ENCODE results near the gene ATF3.

- TF ChIP-seq, protein P1, sequence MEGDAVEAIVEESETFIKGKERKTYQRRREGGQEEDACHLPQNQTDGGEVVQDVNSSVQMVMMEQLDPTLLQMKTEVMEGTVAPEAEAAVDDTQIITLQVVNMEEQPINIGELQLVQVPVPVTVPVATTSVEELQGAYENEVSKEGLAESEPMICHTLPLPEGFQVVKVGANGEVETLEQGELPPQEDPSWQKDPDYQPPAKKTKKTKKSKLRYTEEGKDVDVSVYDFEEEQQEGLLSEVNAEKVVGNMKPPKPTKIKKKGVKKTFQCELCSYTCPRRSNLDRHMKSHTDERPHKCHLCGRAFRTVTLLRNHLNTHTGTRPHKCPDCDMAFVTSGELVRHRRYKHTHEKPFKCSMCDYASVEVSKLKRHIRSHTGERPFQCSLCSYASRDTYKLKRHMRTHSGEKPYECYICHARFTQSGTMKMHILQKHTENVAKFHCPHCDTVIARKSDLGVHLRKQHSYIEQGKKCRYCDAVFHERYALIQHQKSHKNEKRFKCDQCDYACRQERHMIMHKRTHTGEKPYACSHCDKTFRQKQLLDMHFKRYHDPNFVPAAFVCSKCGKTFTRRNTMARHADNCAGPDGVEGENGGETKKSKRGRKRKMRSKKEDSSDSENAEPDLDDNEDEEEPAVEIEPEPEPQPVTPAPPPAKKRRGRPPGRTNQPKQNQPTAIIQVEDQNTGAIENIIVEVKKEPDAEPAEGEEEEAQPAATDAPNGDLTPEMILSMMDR (conservative IDR thresholded peaks at IDR 0.05; ENCODE audit: low read length) = no peak
- TF ChIP-seq EZH2phosphoT487 (IDR thresholded peaks at IDR 0.05; ENCODE audit: borderline replicate concordance) = no peak
Observed at GRCh38 chr1:212607913-212608391, 609 bp upstream of the ATF3 start.

All from Loucy (cell line).